Activated CD4-positive, alpha-beta T cell treated with anti-CD3 and anti-CD28 coated beads for 48 hours (primary cell): ENCODE results near the gene SMURF1.

Experiments
- DNase-seq: peaks from one replicate; pipeline ENCODE4 v3.0.0-alpha.2; 2020

Gene SMURF1

DNA sequence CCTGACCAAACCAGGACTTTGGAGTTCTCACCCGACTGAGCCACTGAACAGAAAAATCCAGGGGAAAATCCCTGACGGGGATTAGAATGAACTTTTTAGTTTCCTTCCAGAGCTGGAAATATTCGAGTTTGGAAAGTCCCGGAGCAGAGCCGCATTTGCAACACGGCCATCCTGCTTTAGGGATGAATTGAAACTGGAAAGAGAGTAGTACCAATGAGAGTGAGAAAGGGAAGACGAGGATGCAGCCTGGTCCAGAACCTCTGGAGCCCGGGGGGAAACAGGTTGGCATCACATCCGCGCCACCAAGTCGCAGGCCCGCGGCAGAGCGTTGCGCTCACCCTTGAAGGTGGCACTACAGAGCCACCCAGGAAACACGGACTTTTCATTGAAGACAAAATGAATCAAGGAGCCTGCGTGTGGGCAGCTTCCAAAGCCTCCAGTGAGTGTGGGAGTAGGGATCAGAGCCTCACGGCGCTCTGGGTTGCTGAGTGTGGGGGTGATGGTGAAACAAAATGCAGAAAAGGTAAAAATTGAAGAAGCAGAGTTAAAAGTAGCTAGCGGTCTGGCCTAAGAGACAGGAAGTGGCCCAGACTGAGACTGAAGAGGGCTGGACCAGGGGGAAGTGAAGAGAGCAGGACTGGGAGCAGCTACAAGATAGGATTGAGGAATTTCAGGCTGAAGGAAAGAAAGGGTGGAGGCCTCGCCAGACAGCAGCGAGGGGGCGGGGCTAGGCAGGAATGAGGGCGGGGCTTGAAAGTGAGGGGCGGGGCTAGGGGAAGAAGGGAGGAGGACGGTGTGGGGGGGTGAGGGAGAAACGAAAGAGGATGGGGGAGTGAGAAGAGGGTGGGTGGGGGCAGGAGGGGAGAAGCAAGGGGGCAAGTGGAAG, 1.8 kb downstream of the SMURF1 start:
- DNase-seq = peak; percentile 74

DNA sequence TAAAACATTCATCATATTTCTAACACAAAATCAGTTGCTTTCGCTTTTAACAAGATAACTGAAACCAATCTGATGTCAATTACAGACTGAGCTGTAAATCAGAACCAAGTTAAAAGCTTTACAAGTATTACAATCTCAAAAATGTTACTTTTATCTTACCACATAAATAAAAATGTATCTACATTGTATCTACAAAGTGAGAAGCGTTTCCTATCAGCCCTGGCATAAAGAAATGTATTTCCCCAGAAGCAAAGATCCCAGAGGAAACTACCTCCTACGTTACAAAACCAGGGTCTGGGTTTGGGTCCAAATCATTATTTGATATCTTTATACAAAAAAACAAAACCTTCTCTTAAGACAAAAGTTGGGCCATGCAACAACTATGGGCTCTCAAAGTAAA, 2.6 kb downstream of the SMURF1 start:
- no peak for DNase-seq

DNA sequence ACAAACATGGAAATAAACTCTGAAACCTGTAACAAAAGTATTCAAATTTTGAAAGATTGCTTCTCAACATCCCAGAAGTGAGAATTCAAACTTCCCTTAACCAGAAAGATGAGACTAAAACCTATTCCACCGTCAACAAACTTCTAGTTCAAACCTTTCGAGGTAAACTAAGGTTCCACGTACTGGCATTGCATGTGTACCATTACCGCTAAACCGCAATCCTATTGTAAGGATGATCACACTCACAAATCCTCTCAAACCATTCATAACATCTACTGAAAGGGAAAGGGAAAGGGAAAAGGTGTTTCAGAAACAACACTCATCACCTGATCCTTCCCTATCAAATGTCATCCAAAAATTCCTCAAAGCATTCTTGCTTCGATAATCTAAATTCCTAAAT, 3.1 kb downstream of the SMURF1 start:
- no peak for DNase-seq

DNA sequence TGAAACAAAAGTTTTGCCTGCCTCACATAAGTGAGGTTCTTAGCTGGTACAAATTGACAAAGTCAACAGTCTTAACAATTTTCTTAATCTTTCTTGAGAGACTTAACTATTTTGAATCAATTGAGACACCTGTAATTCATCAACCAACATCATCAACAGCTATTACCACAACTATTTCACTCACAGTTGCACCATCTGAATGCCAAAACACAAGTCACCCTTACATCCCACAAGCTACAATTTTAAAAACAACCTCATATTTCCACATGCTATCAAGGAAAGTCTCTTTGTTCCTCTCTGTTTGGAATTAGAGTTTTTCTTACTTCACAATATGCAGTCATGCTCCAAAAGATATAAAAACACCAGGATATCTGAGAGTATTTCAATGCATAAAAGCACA, 4.9 kb downstream of the SMURF1 start:
- DNase-seq = no peak

DNA sequence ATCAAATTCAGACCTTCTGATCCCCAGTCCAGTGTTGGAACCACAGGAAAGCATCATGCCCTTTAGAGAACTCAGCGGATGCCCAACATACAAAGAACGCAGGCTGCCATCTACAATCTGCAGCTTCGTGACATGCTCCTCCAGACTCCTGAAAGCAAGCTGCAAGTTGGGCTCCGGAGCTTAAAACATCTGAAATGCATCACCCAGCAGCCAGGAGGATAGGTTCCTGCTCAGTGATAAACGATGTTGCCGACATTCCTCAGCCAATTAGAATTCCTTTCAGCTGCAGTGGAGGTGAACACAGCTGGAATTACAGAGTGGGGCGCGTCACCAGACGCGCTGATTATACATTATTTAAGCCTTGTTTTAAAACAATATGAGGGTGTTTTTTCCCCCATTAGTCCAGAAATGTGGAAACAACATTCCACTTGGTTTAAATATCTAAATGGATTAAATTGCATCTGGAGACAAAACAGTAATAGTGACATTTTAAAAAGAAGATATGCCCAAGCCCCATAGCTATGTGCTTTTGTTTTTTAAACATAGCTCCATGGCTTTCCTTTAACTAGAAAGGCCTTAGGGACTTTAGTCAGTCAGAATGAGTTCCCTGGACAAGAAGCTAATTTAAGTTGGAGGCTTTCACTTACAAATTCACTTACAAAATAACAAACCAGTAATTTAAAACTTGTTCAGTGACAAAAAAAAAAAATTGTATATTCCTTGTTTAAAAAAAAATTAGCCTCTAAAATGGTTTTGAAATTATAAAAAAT, 6.3 kb downstream of the SMURF1 start:
- no peak for DNase-seq

DNA sequence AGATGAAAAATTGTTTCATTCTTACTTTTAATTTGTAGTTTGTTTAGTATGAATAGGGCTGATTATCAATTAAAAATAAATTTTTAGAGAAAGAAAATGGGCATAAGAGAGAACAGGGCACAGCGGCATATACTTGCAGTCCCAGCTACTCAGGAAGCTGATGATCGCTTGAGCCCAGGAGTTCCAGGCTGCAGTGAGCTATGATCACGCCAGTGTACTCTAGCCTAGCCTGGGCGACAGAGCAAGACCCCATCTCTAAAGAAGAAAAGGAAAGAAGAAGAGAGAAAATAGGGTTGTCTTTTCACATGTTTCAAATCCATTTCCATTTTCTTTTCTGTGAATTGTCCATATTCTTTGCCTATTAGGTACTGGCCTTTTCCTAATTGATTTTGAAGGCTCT, 8.0 kb downstream of the SMURF1 start:
- no peak for DNase-seq

DNA sequence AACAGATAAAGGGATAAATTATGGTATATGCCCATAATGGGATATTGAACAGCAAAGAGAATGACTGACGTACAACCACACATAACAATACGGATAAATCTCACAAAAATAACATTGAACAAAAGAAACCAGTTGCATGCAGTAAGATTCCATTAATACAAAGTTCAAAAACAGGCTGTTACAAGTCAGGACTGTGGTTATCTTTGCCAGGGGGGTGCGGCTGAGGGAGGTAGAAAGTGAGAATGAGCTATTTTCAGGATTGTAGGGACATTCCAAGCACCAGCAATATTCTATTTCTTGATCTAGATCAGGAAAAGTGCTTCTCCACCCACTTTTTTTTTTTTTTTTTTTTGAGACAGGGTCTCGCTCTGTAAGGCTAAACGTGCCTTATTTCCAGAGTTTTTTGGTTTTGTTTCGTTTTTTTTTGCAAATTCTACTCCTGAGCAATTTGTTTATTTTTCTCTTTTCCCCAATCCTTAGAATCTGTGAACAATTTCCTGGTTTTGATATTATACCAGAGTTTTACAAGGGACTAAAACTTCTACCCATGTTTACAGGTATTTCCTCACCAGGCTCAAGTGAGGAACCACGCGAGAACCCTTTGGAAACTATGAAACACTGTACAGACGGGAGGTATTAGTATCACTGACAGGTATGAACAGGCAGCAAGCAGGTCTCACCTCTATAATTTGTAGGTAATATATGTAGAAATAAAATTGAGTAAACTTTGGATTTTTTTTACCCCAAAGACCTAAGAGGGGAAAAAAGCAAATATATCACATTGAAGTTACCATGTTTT, 9.9 kb downstream of the SMURF1 start:
- no peak for DNase-seq

DNA sequence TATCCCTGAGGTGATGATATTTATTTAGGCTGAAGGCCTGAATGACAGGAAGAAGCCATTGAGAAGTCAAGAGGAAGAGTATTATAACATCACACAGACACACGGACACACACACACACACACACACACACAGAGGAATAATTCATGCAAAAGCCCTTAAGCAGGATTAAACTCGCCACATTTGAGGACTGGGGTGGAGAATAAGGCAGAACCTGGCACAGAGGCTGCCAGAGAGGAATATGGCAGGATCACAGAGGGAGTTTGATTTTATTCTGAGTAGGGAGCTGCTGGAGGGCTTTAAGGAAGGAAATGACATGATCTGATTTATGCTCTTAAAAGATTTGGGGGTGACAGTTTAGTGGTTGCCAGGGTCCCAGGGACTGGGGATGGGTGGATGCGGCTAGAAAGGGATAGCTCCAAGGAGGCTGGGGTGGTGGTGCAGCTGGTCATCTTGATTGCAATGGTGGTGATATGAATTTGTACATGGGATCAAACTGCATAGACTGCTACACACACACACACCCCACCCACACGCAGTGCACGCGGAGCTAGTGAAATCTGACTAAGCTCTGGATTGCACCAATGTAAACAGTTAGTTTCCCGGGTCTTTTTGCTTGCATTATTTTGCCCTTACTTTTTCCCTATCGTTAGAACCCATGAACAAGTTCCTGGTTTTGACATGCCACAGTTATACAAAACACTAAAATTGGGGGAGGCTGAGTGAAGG, 11.2 kb downstream of the SMURF1 start:
- DNase-seq = no peak

DNA sequence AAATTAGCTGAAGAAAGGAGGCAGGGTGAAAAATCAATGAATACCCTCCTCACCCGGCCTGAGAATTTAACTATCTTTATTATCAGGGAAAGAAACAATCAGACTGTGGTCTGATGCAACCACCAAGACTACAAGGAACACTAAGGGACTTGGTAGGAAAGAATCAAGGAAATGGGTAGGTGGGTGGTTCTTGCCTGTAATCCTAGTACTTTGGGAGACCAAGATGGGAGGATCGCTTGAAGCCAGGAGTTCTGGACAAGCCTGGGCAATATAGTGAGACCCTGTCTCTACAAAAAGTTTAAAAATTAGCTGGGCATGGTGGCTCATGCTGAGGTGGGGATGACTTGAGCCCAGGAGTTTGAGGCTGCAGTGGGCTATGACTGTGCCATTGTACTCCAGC, 12.6 kb downstream of the SMURF1 start:
- no peak for DNase-seq

DNA sequence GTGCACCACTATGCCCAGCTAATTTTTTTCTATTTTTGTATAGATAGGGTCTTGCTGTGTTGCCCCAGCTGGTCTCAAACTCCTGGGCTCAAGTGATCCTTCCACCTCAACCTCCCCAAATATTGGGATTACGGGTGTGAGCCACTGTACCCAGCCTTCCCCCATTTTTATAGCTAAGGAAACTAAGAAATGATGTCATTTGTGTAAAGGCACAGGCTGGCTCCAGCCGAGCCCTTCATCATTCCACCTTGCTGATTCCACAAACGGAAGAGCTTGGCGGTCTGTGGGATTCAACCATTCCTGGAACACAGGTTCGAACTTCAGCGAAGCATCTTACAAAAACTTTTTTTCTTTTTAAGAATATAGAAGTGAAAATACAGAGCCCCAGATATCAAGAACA, 14.4 kb downstream of the SMURF1 start:
- DNase-seq = no peak

DNA sequence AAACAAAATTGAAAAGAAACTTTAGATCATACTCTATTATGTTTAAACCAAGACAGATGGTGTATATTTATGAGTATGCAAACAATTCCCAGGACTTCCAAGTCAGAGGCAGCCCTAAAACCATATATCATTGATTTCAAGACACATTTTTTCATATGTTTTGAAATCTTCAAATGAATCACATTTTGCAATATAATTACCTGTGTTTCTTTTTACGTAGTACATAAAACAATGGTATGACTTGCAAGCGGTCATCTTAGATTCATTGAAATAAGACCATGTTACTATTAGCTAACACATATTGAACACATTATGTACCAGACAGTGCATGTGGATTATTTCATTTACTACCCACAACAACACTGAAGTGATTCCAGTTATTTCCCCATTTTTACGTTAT, 14.9 kb downstream of the SMURF1 start:
- DNase-seq = no peak

DNA sequence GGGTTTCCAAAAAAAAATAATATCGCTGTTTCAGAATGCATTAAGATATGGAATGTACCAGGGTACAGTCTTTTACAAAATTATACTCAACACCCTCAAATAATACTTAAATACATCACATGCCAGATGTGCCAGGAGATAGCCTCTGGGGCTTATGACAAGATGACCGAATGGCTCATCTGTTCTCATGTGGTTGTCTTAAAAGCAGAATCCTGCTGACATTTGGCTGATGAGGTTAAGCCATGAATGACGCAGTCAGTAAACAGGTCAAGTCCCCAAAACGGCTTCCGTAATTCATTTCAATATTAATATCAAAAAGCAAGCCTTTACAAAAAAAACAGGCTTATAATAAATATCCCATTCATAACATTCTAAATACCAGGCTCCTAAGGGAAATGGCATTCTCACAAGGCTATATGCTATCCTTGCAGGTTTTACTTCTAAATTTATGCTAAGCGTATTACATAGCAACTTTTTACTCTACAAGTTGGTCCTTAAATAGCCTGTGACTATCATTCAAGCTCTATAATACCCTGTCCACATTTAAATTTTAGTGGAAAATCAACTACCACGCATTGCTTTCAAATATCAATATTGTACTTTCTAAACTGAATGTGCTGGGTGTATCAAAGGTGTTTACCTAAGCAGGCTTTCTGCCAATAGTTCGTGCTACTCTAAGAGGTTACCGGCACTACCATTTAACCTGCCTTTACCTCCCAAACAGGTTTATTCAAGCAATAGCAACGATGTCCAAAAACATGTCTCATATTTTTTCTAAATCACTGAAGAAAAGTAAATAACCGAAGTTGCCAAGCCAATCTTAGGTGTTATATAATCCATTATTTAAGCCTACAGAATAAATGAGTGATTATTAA, 15.6 kb downstream of the SMURF1 start:
- DNase-seq = no peak

DNA sequence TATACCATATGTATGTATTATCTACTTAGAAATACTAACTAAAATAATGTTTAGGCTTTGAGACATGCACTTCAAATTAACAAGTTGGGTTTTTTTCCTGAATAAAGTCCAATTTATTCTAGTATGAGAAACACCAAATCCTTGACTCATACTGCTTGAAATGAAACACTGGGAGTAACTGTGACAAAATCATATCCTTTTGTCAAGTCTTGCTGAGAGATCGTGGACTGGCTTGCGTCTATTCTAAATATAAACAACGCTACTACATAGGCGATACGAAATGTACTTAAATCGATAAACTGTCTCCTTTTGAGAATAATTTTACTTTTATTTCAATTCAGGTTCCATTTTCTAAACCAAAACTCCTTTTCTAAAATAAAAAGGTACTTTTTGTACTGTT, 16.3 kb downstream of the SMURF1 start:
- DNase-seq = no peak

DNA sequence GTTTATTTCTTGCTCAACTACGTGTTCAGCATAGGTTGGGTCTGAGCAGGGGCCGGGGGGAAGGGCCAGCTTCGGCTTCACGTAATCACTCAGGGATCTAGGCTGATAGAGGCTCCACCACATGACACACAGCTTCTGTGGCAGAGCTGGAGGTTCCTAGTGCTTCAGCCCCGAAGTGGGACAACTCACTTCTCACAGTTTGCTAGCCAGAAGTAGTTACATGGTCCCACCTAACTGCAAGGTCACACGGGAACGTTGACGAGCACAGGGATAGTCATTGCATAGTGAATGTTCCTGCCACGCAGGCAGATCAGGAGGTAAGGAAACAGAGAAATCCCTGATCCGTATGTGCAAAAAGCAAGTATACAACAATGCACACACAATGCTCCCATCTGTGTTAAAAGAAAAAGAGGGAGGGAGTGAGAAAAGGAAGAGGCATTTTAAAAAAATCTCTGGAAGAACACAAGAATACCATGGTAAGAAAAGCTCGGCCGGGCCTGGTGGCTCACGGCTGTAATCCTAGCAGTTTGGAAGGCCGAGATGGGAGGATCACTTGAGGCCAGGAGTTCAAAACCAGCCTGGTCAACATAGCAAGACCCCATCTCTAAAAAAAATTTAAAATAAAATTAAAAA, 16.9 kb downstream of the SMURF1 start:
- DNase-seq = no peak

DNA sequence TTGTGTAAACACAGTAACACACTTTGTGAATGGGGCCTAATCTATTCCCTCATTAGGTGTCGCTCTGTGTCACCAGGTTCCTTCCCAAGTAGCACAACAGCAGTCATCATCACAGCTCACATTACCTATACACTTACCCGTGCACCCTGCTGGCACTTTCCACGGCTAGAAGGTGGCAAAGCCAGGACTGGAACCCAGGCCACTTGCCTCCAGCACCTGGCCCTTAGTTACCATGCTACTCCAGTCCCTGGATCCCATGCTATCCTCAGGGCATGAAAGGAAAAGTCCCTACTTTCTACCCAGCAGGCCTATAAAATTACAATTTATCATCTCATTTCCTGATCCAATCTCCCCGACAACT, 18.4 kb downstream of the SMURF1 start:
- DNase-seq = no peak

DNA sequence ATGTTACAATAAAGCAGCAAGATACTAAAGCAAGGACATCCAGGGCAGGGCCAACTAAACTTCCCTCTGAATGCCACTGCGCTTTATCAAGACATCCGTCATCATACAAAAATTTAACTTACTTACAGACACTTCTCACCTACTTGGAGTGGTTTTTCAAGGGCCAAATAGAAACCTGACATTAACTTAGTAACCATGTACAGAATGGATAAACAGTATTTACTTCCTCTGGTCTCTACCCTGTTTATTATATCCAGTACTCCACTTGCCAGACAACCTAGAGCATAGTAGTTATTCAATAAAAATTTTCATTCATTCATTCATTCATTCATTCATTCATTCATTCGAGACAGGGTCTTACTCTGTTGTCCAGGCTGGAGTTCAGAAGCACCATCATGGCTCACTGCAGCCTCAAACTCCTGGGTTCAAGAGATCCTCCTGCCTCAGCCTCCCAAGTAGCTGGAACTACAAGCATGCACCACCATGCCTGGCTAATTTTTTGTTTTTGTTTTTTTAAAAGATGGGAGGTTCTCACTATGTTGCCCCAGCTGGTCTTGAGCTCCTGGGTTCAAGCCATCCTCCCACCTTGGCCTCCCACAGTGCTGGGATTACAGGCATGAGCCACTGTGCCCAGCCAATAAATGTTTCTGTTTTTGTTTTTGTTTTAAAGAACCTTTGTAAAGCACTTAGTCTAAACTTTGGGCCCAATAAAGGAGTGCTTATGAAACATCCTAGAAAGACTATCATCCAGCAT, 19.0 kb downstream of the SMURF1 start:
- DNase-seq = no peak

DNA sequence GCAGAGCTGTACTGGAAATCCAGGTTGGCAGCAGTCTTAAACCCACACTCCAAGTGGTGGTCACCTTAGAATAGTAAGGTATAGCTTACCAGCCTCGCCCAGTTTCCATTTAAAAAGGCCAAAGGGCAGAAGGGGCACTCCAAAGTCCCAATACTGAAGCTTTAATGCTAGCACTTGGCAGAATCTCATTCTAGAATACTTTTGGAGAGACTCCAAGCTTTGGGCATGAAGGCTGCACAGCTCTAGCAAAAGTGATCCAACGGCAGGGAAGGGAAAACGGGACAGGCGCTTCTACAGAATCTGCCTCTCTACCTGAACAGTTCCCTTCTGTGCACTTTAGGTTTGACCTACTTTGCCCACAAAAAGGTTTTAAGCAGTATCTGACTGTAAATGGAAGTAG, 19.7 kb downstream of the SMURF1 start:
- no peak for DNase-seq

DNA sequence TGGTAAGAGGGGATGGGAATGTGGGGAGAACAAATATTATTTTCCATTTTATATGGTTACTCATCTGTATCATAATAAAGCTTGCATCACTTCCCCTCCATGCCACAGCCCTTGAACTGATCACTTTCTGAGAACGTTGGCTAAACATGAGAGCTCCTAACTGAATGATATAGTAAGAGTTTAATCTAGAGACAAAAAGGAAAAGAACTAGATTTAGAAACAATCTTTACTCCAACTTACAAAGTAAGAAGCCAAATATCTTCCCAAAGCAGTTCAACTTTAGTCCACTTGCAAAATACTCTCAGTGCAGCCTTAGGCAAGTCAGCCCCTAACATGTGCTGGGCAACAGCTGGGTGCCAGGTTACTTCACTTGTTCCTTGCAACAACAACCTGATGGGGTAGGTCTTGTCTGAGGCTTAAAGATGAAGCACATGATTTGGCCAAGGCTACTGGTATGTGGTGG, 20.3 kb downstream of the SMURF1 start:
- DNase-seq = no peak

DNA sequence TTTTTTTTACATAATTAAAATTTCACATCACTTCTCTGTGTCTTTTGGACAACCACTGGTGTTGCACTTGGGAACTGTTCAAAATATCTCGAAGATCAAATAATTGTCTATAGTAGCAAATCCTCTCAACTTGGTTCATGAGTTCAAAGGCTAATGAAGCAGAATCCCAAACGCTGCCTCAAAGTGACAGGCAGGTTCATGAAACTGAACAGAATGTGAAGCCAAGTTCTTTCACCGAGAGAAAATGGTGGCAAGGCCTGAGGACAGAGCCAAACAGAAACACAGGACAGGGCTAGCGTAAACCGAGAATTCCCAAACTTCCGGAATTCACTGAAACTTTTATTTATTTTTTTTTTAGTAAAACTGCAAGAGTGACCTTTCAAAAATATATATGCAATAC, 21.1 kb downstream of the SMURF1 start:
- no peak for DNase-seq

DNA sequence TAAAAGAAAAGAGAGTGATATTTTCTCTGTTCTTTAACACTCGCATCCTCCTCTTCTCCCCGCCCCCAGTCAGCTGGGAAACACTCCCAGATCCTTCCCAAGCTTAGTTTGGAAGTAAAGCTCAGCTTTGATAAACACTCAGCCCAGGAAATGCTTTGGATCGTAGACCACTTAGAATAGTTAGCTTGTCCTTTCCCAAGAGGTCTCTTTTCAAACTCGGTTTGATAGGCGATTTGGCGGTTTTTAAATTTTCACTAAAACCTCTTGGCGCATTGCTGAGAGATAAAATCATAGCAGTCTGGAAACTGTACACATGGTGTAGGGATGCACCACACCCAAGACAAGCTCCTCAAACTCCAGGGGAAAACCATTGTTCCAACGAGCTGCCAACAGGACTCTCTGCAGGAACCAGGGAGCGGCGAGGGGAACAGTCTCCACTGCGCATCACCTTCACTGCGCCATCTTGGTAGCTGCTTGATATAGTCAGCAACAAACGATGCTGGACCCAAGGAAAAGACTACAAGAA, 22.3 kb downstream of the SMURF1 start:
- DNase-seq = no peak
